T-helper 2 cell treated with Interferon-gamma antibody and Interleukin-4, amounts not matched to agents 5 μg/mL and 100 μg/mL, for 36 hours (primary cell): ENCODE results near the gene MSH2.
"Not testable (repeated sequence)": the region's sequence is repeated elsewhere in the genome, so short reads cannot be mapped to it uniquely, and the experiment has no call there.

Experiments used
- DNase-seq: peaks from one replicate; pipeline ENCODE4 v3.0.0; 2021; ENCODE audit warnings: low spot score
- H3K27ac Mint-ChIP-seq: one replicate; pipeline ENCODE4 v1.8.0; 2021; ENCODE audit warnings: mild to moderate bottlenecking, mixed read lengths
- H3K27me3 Mint-ChIP-seq: one replicate; pipeline ENCODE4 v1.8.0; 2021; ENCODE audit warnings: low read depth, mixed read lengths
- H3K36me3 Mint-ChIP-seq: one replicate; pipeline ENCODE4 v1.8.0; 2021; ENCODE audit warnings: low read depth, mixed read lengths
- H3K4me1 Mint-ChIP-seq: one replicate; pipeline ENCODE4 v1.8.0; 2021; ENCODE audit warnings: low read depth, mixed read lengths
- H3K4me3 Mint-ChIP-seq: one replicate; pipeline ENCODE4 v1.8.0; 2022; ENCODE audit warnings: mild to moderate bottlenecking, moderate library complexity, mixed read lengths
- H3K9me3 Mint-ChIP-seq: one replicate; pipeline ENCODE4 v1.8.0; 2021; ENCODE audit warnings: mixed read lengths

MSH2 gene

DNA sequence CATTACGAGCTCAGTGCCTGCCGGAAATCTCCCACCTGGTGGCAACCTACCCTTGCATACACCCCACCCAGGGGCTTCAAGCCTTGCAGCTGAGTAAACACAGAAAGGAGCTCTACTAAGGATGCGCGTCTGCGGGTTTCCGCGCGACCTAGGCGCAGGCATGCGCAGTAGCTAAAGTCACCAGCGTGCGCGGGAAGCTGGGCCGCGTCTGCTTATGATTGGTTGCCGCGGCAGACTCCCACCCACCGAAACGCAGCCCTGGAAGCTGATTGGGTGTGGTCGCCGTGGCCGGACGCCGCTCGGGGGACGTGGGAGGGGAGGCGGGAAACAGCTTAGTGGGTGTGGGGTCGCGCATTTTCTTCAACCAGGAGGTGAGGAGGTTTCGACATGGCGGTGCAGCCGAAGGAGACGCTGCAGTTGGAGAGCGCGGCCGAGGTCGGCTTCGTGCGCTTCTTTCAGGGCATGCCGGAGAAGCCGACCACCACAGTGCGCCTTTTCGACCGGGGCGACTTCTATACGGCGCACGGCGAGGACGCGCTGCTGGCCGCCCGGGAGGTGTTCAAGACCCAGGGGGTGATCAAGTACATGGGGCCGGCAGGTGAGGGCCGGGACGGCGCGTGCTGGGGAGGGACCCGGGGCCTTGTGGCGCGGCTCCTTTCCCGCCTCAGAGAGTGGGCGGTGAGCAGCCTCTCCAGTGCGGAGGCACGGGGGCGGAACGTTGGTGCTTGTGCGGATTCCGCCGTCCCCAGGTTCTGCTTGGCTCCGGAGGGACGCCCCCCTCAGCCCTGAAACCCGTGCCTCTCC, at the start of gene MSH2:
Gene MSH2, plus strand, starts transcription at position 352 of the 804 bp plus-strand sequence. Its CDS starts 36 bp downstream, at position 388.
- H3K36me3 Mint-ChIP-seq = peaks cover 30% of the 10 kb centered on the region
- peak within 1 kb of the TSS; percentile 96 for H3K27ac Mint-ChIP-seq
- H3K4me1 Mint-ChIP-seq = peaks cover 26% of the 10 kb centered on the region
- H3K27me3 Mint-ChIP-seq = no peaks in the 10 kb centered on the region
- peak within 1 kb of the TSS; percentile 95 for H3K4me3 Mint-ChIP-seq
- peak; percentile 94 for DNase-seq
- no peaks in the 10 kb centered on the region for H3K9me3 Mint-ChIP-seq

DNA sequence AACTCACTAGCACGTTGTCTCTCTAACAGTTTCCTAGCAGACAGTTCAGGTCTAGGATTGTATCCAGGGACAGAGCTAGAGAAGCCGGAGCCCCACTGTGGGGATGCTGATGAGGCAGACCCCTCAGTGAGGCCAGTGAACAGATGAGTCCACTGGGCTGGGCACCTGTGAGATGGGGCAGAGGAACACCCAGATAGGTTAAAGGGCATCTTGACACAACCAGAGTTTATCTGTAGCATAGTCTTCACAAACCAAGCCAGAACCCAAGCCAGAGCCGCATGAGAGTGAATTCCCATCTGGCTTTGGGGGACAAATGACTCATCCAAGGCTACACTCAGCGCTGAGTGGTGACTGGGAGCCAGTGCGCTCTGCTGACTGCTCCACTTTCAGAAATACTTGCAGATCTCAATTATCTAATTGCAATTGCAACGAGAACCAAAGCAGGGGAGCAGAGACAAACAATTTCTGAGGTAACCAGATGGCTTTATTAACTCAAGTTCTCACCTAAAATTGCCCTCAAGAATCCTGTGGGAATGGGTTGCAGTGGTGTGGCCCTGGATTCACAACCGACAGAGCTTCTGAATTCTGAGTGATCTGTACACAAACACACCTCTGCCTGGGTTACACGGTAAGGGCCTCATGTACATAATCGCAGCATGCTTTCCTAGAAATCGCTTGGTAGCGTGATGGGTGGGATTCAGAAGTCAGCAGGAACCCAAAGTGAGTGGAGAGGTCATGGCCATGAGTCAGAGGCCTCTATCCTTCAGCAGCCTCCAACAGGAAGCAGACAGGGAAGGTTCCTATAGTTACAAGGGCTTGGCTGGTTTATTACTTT, 48.7 kb upstream of the MSH2 start:
- Mint-ChIP-seq H3K4me1 (no peaks in the 10 kb centered on the region), H3K4me3 (no peak overlapping the region), H3K27ac (no peak overlapping the region), H3K36me3 (no peaks in the 10 kb centered on the region), H3K9me3 (no peaks in the 10 kb centered on the region), H3K27me3 (no peaks in the 10 kb centered on the region)
- no peak for DNase-seq

DNA sequence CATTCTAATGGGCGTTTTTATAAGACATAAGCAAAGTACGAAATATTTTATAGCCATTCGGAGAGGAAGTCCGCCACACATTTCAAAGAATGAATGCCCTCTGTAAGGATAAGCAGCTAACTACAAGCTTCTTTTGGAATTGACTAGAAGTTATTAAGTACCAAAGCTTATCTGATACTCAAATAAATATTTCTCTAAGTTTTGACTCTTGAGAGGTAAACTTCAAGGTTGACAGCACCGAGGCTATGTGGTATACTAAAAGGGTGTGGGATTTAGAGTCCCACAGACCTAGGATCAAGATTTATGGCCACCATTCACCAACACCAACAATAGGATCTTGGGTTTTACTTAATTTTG, 48.1 kb upstream of the MSH2 start:
- Mint-ChIP-seq H3K27ac (no peak overlapping the region), H3K4me1 (no peaks in the 10 kb centered on the region)
- no peak for DNase-seq

DNA sequence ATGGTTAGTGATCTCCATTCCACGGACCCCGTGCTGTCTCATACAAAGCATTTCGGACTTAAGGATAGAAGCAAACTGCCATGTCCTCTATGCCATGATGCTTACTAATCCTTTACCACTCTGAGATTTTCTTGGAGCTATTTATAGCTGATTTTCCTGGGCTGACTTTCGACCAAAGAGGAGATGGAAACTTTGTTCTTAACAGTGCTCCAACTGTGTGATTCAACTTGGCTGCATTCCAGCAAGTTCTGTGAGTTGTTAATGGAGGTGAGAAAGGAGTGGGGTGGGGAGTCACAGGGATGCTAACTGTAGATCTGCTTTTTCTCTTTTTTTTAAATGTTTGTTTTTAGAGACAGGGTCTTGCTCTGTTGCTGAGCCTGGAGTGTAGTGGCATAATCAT, 45.5 kb upstream of the MSH2 start:
- Mint-ChIP-seq H3K27me3 (no peaks in the 10 kb centered on the region), H3K36me3 (no peaks in the 10 kb centered on the region), H3K9me3 (no peaks in the 10 kb centered on the region), H3K4me1 (no peaks in the 10 kb centered on the region), H3K27ac (no peak overlapping the region), H3K4me3 (no peak overlapping the region)
- no peak for DNase-seq

More for the DNA sequence above, 48.1 kb upstream of the MSH2 start:
- Mint-ChIP-seq H3K27me3 (no peaks in the 10 kb centered on the region), H3K9me3 (no peaks in the 10 kb centered on the region), H3K36me3 (no peaks in the 10 kb centered on the region), H3K4me3 (no peak overlapping the region)

DNA sequence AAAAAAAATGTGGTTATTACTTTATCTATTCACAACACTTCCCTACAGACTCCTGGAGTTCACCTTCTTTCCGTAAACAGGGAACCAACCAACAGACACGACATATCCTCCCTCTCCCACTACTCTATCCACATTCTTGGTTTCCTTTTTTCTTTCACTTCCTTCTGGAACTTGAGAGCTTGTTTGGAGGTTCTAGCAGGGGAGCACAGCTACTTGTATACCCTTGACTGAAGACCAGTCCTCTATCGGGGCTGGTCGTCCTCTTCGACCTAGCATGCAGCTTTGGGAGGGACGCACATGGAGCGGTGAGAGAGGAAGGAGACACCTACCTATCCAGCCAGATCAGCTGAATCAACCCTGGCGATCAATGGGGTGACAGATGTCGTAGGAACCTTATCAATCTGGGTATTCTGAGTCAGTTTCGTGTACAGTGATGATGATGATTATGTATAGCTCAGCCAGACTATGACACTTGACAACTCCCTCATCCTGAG, 43.5 kb upstream of the MSH2 start:
- Mint-ChIP-seq H3K4me3 (no peak overlapping the region), H3K36me3 (no peaks in the 10 kb centered on the region), H3K27ac (no peak overlapping the region), H3K9me3 (no peaks in the 10 kb centered on the region), H3K27me3 (no peaks in the 10 kb centered on the region), H3K4me1 (no peaks in the 10 kb centered on the region)
- peak; percentile 8 for DNase-seq

DNA sequence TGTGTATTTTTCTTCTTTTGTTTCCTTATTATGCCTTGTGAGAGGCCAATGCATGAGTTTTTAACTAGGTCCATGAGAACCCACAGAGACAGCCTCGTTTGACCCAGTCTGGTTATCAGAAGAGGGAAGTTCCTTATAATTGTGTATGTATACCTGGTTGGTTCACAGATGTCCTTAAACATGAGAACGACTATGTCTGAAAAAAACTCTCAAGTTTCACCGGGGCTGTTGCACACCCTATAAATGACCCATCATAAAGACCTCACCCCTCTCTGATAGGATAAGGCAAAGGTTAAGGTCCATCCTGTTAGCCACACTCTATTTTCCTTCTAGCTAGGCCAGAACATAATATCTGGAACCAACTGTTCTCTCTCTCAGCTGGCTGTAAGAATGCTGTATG, 42.7 kb upstream of the MSH2 start:
- H3K27ac Mint-ChIP-seq = no peak overlapping the region
- H3K9me3 Mint-ChIP-seq = no peaks in the 10 kb centered on the region
- H3K4me3 Mint-ChIP-seq = no peak overlapping the region
- no peak for DNase-seq
- no peaks in the 10 kb centered on the region for H3K4me1 Mint-ChIP-seq
- no peaks in the 10 kb centered on the region for H3K27me3 Mint-ChIP-seq
- H3K36me3 Mint-ChIP-seq = no peaks in the 10 kb centered on the region

DNA sequence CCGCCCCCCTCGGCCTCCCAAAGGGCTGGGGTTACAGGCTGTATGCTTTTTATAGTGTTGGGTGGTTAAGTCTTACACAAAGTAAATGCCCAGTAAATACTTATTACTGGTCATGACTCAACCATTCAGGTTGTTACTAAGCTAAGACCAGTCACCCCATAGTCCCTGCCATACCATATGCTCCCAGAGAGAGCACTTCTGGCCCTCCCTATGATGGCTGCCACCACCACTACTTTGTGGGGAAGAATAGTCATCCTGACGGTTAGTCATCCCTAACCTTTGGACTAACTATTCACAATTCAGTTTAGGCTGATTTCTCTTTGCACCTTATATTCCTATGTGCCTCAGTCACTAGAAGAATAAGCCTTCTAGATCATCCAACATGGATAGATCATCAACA, 42.0 kb upstream of the MSH2 start:
- H3K27ac Mint-ChIP-seq = no peak overlapping the region
- H3K27me3 Mint-ChIP-seq = no peaks in the 10 kb centered on the region
- H3K9me3 Mint-ChIP-seq = no peaks in the 10 kb centered on the region
- H3K4me1 Mint-ChIP-seq = no peaks in the 10 kb centered on the region
- peak; percentile 15 for DNase-seq
- H3K36me3 Mint-ChIP-seq = no peaks in the 10 kb centered on the region
- no peak overlapping the region for H3K4me3 Mint-ChIP-seq

DNA sequence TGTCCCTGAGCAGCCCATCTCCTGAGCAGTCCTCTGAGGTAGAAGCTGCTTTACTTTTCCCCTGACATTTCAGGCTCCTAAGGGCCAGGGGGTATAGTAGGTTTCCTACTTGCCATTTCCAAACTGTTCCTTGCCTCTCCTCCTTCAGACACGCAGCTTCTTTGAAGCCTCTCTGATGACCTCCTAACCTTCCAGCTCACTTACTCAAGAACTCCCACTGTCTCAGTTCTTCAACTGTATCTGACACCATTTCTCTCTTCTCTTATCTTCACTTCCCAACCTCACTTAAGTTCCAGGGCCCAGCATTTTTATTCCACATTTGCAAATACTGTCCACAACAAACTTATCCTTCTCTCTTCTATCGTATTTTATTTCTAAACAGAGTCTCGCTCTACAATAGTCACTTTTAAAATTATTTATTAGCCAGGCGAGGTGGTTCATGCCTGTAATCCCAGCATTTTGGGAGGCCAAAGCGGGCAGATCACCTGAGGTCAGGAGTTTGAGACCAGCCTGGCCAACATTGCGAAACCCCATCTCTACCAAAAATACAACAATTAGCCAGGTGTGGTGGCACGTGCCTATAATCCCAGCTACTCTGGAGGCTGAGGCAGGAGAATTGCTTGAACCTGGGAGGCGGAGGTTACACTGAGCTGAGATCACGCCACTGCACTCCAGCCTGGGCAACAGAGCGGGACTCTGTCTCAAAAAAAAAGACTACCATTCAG, 41.3 kb upstream of the MSH2 start:
- H3K4me3 Mint-ChIP-seq, H3K4me1 Mint-ChIP-seq, H3K9me3 Mint-ChIP-seq, H3K27ac Mint-ChIP-seq, H3K36me3 Mint-ChIP-seq, DNase-seq, H3K27me3 Mint-ChIP-seq: not testable (repeated sequence)

DNA sequence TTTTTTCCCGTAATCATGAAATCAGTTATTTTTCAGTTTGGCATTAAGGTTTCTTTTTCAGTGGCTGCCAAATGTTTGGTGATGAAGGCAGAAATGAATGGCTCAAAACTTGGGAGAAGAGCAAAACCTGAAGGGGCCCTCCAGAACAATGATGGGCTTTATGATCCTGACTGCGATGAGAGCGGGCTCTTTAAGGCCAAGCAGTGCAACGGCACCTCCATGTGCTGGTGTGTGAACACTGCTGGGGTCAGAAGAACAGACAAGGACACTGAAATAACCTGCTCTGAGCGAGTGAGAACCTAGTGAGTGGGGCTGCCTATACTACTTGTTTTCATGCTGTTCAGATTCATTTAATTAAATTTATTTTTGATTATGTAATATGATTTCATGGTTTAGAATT, 29.2 kb upstream of the MSH2 start:
- Mint-ChIP-seq H3K4me3 (no peak overlapping the region), H3K9me3 (no peaks in the 10 kb centered on the region), H3K4me1 (no peaks in the 10 kb centered on the region), H3K36me3 (no peaks in the 10 kb centered on the region), H3K27me3 (peaks cover 20% of the 10 kb centered on the region), H3K27ac (no peak overlapping the region)
- DNase-seq = no peak

DNA sequence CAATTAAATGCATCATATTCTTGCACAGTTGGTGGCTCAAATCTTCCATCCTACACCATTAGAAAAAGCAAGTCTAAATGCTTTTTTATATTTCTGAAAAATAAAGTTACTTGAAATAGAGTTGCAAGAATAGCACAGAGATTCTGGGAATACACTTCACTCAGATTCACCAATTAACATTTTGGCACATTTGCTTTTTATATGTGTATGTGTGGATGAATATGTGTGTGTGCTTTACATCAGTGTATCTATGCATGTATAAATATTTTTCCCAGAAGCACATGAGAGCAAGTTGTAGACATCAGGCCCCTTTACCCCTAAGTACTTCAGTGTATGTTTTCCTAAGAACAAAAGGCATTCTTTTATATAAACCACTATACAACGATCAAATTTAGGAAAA, 27.6 kb upstream of the MSH2 start:
- Mint-ChIP-seq H3K36me3 (no peaks in the 10 kb centered on the region), H3K27me3 (peaks cover 18% of the 10 kb centered on the region), H3K4me3 (no peak overlapping the region), H3K9me3 (no peaks in the 10 kb centered on the region), H3K27ac (no peak overlapping the region), H3K4me1 (no peaks in the 10 kb centered on the region)
- DNase-seq = no peak

DNA sequence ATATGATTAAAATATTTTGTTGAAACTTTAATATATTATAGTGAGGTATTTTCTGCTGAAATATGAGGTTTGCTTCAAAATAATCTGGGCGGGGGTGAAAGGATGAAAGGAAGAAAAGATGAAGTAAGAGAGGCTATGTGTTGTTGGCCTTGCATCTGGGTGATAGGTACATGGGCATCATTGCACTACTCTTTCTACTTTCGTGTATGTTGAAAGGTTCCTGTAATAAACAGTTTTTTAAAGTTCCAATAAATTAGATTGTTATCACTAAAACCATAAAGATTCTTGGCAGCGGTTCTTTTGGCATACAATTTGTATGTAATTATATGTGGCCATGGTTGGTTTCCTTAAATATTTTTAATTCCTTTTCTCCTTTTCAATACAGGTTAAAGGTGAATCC, 23.6 kb upstream of the MSH2 start:
- H3K9me3 Mint-ChIP-seq = no peaks in the 10 kb centered on the region

DNA sequence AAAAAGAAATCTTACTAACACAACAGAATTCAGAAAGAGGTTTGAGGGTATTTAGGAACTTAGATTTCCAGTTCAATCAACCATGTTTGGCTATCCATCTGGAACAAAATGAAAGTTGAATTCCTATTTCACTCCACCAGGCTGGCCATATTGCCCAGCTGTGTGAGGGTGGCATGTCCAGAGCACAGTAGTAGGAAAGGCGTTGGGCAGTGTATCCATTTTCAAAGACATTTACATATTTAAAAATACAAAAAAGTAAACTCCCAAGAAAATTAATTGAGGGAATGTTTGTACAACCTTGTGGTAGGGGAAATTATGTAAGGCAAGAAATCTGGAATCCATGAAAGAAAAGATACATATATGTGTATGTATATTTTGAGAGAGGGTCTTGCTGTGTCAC, 21.5 kb upstream of the MSH2 start:
- H3K4me1 Mint-ChIP-seq = no peaks in the 10 kb centered on the region
- H3K9me3 Mint-ChIP-seq = no peaks in the 10 kb centered on the region
- H3K27ac Mint-ChIP-seq = no peak overlapping the region
- peaks cover 2% of the 10 kb centered on the region for H3K27me3 Mint-ChIP-seq
- DNase-seq = no peak
- no peaks in the 10 kb centered on the region for H3K36me3 Mint-ChIP-seq
- H3K4me3 Mint-ChIP-seq = no peak overlapping the region

More for the DNA sequence above, 23.6 kb upstream of the MSH2 start:
- Mint-ChIP-seq H3K27ac (no peak overlapping the region), H3K4me3 (no peak overlapping the region), H3K4me1 (no peaks in the 10 kb centered on the region), H3K27me3 (peaks cover 4% of the 10 kb centered on the region), H3K36me3 (no peaks in the 10 kb centered on the region)
- no peak for DNase-seq

DNA sequence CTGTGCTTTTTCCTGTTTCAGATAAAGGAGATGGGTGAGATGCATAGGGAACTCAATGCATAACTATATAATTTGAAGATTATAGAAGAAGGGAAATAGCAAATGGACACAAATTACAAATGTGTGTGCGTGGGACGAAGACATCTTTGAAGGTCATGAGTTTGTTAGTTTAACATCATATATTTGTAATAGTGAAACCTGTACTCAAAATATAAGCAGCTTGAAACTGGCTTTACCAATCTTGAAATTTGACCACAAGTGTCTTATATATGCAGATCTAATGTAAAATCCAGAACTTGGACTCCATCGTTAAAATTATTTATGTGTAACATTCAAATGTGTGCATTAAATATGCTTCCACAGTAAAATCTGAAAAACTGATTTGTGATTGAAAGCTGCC, 16.4 kb upstream of the MSH2 start:
- H3K36me3 Mint-ChIP-seq = no peaks in the 10 kb centered on the region
- H3K27ac Mint-ChIP-seq = no peak overlapping the region
- H3K9me3 Mint-ChIP-seq = no peaks in the 10 kb centered on the region
- H3K4me1 Mint-ChIP-seq = no peaks in the 10 kb centered on the region
- H3K4me3 Mint-ChIP-seq = no peak overlapping the region
- peaks cover 16% of the 10 kb centered on the region for H3K27me3 Mint-ChIP-seq
- no peak for DNase-seq

DNA sequence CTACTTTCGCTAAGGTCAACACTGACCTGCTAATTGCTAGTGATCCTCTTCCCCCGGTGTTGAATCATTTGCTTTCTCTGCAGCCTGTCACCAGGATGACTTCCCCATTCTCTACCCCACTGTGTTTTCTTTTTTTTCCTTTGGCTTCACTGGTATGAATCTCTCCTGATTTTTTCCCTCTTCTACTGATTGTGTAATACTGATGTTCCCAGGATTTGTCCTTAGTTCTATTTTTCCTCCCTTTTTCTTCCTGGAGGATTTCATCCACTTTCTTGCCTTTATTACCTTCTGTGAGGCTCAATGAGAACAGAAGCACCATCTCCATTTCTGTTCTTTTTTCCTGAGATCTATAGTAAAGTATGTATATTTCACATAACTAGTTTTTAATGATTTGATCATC, 14.1 kb upstream of the MSH2 start:
- Mint-ChIP-seq H3K4me3 (no peak overlapping the region), H3K4me1 (no peaks in the 10 kb centered on the region), H3K27me3 (peaks cover 16% of the 10 kb centered on the region), H3K36me3 (no peaks in the 10 kb centered on the region), H3K27ac (no peak overlapping the region), H3K9me3 (no peaks in the 10 kb centered on the region)
- DNase-seq = no peak
